ENCODE measurements around the gene PRRG2.
A peak's percentile ranks its signal among the peaks of the same experiment; 100 is the strongest.

Gene PRRG2

GRCh38 chr19:49557641-49558325, 23.3 kb upstream of the PRRG2 start:
- no peak for DNase-seq

- no peak for DNase-seq
These were observed 22.5 kb upstream of the PRRG2 start for GRCh38 chr19:49558591-49558990.

- no peak for DNase-seq
These were observed 21.7 kb upstream of the PRRG2 start for GRCh38 chr19:49559443-49559842.

GRCh38 chr19:49559928-49560327, 21.2 kb upstream of the PRRG2 start:
- DNase-seq, result no peak

GRCh38 chr19:49560358-49560900, 20.7 kb upstream of the PRRG2 start:
- DNase-seq, result no peak

GRCh38 chr19:49564616-49565045, 16.5 kb upstream of the PRRG2 start:
- DNase-seq, result no peak

GRCh38 chr19:49565261-49565660, 15.9 kb upstream of the PRRG2 start:
- DNase-seq, result no peak

- no peak for DNase-seq
These were observed 14.8 kb upstream of the PRRG2 start for GRCh38 chr19:49566302-49566701.

- no peak for DNase-seq
These were observed 13.2 kb upstream of the PRRG2 start for GRCh38 chr19:49567861-49568441.

- DNase-seq, result no peak
These were observed 10.8 kb upstream of the PRRG2 start for GRCh38 chr19:49570138-49570856.

- DNase-seq, result no peak
These were observed 10.0 kb upstream of the PRRG2 start for GRCh38 chr19:49570997-49571676.

GRCh38 chr19:49573009-49573408, 8.1 kb upstream of the PRRG2 start:
- no peak for DNase-seq

GRCh38 chr19:49573425-49573824, 7.7 kb upstream of the PRRG2 start:
- DNase-seq, result no peak

GRCh38 chr19:49574206-49574755, 6.8 kb upstream of the PRRG2 start:
- no peak for DNase-seq

- no peak for DNase-seq
These were observed 1.9 kb upstream of the PRRG2 start for GRCh38 chr19:49579193-49579592.

- DNase-seq, result no peak
These were observed 1.2 kb upstream of the PRRG2 start for GRCh38 chr19:49579947-49580263.

- DNase-seq, result peak; percentile 47
These were observed 681 bp upstream of the PRRG2 start, which contains the start of gene NOSIP for GRCh38 chr19:49580264-49581006. TSS of gene NOSIP (minus strand) at chr19:49580556. CDS start at chr19:49560691, 19,865 bp downstream.

- no peak for DNase-seq
These were observed 2.1 kb downstream of the PRRG2 start for GRCh38 chr19:49583239-49583638.

GRCh38 chr19:49585023-49585422, 3.9 kb downstream of the PRRG2 start:
- DNase-seq, result no peak

GRCh38 chr19:49587227-49587626, 6.1 kb downstream of the PRRG2 start:
- no peak for DNase-seq

- DNase-seq, result no peak
These were observed 7.4 kb downstream of the PRRG2 start for GRCh38 chr19:49588365-49589122.

GRCh38 chr19:49589502-49589905, 8.4 kb downstream of the PRRG2 start:
- no peak for DNase-seq
